Osteocyte (in vitro differentiated cells): ENCODE measurements around the gene AP3B1. TPM values are rescaled to one million over a fixed set of nuclear protein-coding genes. Genes with fewer than 3 reads are reported as not detected.

ENCODE experiments used
- DNase-seq: peaks from one replicate; pipeline ENCODE4 v3.0.0; 2021; ENCODE audit warnings: mixed read lengths; ENCODE audit not compliant: unreplicated experiment; ENCODE audit errors: extremely low spot score
- H3K27ac Mint-ChIP-seq: one replicate; pipeline ENCODE4 v1.8.0; 2021; ENCODE audit warnings: mild to moderate bottlenecking, mixed read lengths; ENCODE audit not compliant: unreplicated experiment
- H3K27me3 Mint-ChIP-seq: one replicate; pipeline ENCODE4 v1.8.0; 2021; ENCODE audit warnings: mixed read lengths; ENCODE audit not compliant: unreplicated experiment
- H3K36me3 Mint-ChIP-seq: one replicate; pipeline ENCODE4 v1.8.0; 2021; ENCODE audit warnings: mixed read lengths; ENCODE audit not compliant: unreplicated experiment
- H3K4me1 Mint-ChIP-seq: one replicate; pipeline ENCODE4 v1.8.0; 2021; ENCODE audit warnings: mixed read lengths; ENCODE audit not compliant: unreplicated experiment
- H3K4me3 Mint-ChIP-seq: one replicate; pipeline ENCODE4 v1.8.0; 2021; ENCODE audit warnings: mild to moderate bottlenecking, moderate library complexity, mixed read lengths; ENCODE audit not compliant: unreplicated experiment
- H3K9me3 Mint-ChIP-seq: one replicate; pipeline ENCODE4 v1.8.0; 2021; ENCODE audit warnings: mixed read lengths; ENCODE audit not compliant: unreplicated experiment
- CTCF ChIP-seq: fragments of 200-600 bp; sonication (generic); IDR thresholded peaks from 2 replicates; pipeline ENCODE4 v1.5.0; 2021; ENCODE audit warnings: antibody characterized with exemption, mild to moderate bottlenecking, moderate library complexity
- total RNA-seq: library from RNA; stranded (reverse); gene quantifications from 2 replicates; pipeline ENCODE4 v1.2.1, GENCODE V29; 2021

AP3B1 gene
- total RNA-seq, 1 donor from 2014 or later, result 57.0 TPM

- Mint-ChIP-seq H3K36me3 (peaks cover 3% of the 10 kb centered on the region), H3K9me3 (no peaks in the 10 kb centered on the region), H3K4me1 (peaks cover 14% of the 10 kb centered on the region), H3K27me3 (no peaks in the 10 kb centered on the region), H3K27ac (no peak overlapping the region), H3K4me3 (no peak overlapping the region)
- no peak for TF ChIP-seq CTCF
- DNase-seq, result no peak
Observed at GRCh38 chr5:78232163-78232562, 62.3 kb downstream of the AP3B1 start.

GRCh38 chr5:78224358-78224757 is 70.1 kb downstream of the AP3B1 start:
- H3K36me3 Mint-ChIP-seq, result peaks cover 53% of the 10 kb centered on the region
- no peak overlapping the region for H3K27ac Mint-ChIP-seq

GRCh38 chr5:78221964-78222451 is 72.5 kb downstream of the AP3B1 start:
- Mint-ChIP-seq H3K4me3 (no peak overlapping the region), H3K4me1 (no peaks in the 10 kb centered on the region)
- no peak for DNase-seq

More at GRCh38 chr5:78224358-78224757, 70.1 kb downstream of the AP3B1 start:
- no peaks in the 10 kb centered on the region for H3K4me1 Mint-ChIP-seq
- no peaks in the 10 kb centered on the region for H3K27me3 Mint-ChIP-seq
- H3K9me3 Mint-ChIP-seq, result peaks cover 31% of the 10 kb centered on the region
- no peak for TF ChIP-seq CTCF
- DNase-seq, result no peak
- no peak overlapping the region for H3K4me3 Mint-ChIP-seq

GRCh38 chr5:78221467-78221866 is 73.0 kb downstream of the AP3B1 start:
- Mint-ChIP-seq H3K4me3 (no peak overlapping the region), H3K27ac (no peak overlapping the region), H3K4me1 (no peaks in the 10 kb centered on the region), H3K27me3 (no peaks in the 10 kb centered on the region), H3K36me3 (peaks cover 53% of the 10 kb centered on the region), H3K9me3 (peaks cover 31% of the 10 kb centered on the region)
- no peak for DNase-seq
- TF ChIP-seq CTCF, result no peak

More at GRCh38 chr5:78221964-78222451, 72.5 kb downstream of the AP3B1 start:
- Mint-ChIP-seq H3K27ac (no peak overlapping the region), H3K36me3 (peaks cover 56% of the 10 kb centered on the region), H3K27me3 (no peaks in the 10 kb centered on the region), H3K9me3 (peaks cover 31% of the 10 kb centered on the region)
- TF ChIP-seq CTCF, result no peak

- no peaks in the 10 kb centered on the region for H3K4me1 Mint-ChIP-seq
- H3K9me3 Mint-ChIP-seq, result peaks cover 5% of the 10 kb centered on the region
- no peak for TF ChIP-seq CTCF
- no peak for DNase-seq
- H3K27me3 Mint-ChIP-seq, result no peaks in the 10 kb centered on the region
- H3K36me3 Mint-ChIP-seq, result peaks cover 27% of the 10 kb centered on the region
- no peak overlapping the region for H3K4me3 Mint-ChIP-seq
- H3K27ac Mint-ChIP-seq, result no peak overlapping the region
Observed at GRCh38 chr5:78215972-78216371, 78.5 kb downstream of the AP3B1 start.
